ENCODE results near the gene TTC19.
"Not testable (repeated sequence)": the region's sequence is repeated elsewhere in the genome, so short reads cannot be mapped to it uniquely, and the experiment has no call there.

The TTC19 gene

GRCh38 chr17:16033729-16034349 lies 34.2 kb downstream of the TTC19 start:
- no peak for DNase-seq (ENCODE audit: low spot score)

- DNase-seq (ENCODE audit: low spot score) = no peak
These were observed 36.6 kb downstream of the TTC19 start for GRCh38 chr17:16036261-16036660.

- DNase-seq (ENCODE audit: low spot score) = no peak
These were observed 38.0 kb downstream of the TTC19 start for GRCh38 chr17:16037636-16038035.

GRCh38 chr17:16040710-16041251 lies 41.2 kb downstream of the TTC19 start:
- DNase-seq (ENCODE audit: low spot score) = peak; percentile 11

DNA sequence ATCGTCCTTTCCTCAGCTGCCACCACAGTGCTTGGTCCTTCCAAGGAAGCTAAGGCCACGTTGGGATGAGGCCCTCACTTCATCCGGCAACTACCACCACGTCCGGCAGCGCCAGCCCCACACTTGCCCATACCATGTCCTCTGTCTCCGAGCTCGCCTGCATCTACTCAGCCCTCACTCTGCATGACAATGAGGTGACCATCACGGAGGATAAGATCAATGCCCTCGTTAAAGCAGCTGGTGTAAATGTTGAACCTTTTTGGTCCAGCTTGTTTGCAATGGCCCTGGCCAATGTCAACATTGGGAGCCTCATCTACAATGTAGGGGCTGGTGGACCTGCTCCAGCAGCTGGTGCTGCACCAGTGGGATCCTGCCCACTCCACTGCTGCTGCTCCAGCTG lies 44.9 kb downstream of the TTC19 start:
- no peak for DNase-seq (ENCODE audit: low spot score)

DNA sequence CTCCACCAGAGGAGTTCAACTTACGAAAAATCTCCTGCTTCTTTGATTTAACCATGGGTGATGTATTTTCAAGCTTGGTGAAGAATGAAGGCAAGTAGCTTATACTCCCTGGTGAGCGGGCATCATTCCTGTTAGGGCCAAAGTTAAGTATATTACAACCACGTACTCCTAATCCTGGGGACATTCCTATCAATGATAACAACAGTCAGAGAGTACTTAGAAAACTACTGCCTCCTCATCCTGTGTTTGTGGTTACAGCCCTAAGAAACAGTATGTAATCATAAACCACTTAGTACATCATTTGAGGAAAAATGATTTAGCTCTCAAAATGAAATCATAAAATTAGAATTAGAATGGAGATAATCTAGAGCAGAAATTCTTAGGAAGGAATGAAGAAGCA lies 47.3 kb downstream of the TTC19 start:
- DNase-seq (ENCODE audit: low spot score) = no peak

- DNase-seq (ENCODE audit: low spot score) = no peak
These were observed 49.3 kb downstream of the TTC19 start for GRCh38 chr17:16048811-16049449.

DNA sequence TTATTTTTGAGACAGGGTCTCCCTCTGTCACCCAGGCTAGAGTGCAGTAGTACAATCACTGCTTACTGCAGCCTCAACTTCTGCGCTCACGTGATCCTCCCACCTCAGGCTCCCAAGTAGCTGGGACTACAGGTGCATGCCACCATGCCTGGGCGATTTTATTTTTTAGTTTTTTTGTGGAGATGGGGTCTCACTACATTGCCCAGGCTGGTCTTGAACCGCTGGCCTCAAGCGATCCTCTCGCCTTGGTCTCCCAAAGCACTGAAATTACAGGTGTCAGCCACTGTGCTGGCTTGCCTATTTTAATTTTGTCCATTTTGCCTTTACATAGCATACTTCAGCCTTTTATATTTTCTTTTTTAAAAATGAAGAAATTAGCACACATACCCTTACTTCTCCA lies 51.2 kb downstream of the TTC19 start:
- no peak for DNase-seq (ENCODE audit: low spot score)

DNA sequence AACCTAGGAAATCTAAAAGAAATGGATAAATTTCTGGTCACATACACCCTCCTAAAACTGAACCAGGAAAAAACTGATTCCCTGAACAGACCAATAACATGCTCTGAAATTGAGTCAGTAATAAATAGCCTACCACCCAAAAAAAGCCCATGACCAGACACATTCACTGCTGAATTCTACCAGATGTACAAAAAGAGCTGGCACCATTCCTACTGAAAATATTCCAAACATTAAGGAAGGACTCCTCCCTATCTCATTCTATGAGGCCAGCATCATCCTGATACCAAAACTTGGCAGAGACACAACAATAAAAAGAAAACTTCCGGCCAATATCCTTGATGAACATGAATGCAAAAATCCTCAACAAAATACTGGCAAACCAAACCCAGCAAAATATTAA lies 52.9 kb downstream of the TTC19 start:
- no peak for DNase-seq (ENCODE audit: low spot score)

GRCh38 chr17:16055139-16055538 lies 55.5 kb downstream of the TTC19 start:
- DNase-seq (ENCODE audit: low spot score) = not testable (repeated sequence)

DNA sequence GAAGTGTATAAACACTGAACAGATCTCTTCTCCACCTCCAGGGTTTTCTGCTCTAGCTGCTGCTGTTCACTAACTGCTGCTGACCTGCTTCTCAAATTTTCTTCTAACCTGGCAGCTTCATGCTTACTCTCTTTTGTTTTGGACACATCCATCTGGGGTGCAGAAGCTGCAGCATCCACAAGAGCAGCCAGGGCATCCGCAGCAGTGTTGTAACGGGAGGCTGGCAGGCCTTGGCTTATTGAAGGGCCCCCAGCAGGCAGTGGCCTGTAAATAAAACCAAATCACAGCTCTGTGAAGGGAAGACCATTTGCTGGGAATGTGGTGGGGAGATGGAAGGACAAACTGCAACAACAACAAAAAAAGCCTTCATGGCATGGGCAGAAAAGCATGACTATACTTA lies 62.0 kb downstream of the TTC19 start:
- no peak for DNase-seq (ENCODE audit: low spot score)

GRCh38 chr17:16066125-16066524 lies 66.5 kb downstream of the TTC19 start:
- no peak for DNase-seq (ENCODE audit: low spot score)

- DNase-seq (ENCODE audit: low spot score) = no peak
These were observed 68.7 kb downstream of the TTC19 start for GRCh38 chr17:16068323-16068722.

DNA sequence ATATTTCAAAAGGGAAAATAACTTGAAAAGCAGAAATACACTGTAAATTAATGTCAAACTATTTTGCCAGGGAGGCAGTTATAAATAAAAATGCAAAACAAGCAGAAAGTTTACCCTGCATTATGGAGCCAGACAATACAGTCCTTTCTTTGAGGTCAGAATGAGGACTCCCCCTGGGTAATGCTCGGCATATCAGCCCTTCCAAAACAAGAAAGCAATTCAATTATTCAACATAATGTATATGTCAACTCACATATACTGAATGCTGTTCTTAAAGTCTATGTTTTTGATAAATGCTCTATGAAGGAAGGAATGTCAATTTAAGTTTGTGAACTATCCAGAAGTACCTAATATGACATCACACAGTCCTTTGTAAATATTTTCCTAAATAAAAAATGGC lies 72.4 kb downstream of the TTC19 start:
- DNase-seq (ENCODE audit: low spot score) = no peak

DNA sequence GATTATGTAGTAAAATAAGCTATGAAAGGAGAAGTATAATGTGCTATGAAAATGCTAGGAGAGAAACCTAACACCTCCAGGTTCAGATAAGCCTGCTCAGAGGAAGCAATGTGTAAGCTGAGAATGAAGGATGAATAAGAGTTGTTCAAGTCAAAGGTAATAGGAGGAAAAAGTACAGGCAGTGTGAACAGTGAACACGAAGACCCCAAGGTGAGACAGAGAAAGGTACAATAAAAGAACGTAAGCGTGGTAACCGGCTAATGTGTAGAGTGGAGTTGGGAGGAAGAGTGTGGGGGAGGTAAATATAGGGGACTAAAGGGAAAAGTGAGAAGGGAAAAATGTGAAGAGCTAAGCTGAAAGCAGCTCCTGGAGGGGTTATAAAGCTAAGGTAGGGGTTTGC lies 74.2 kb downstream of the TTC19 start:
- no peak for DNase-seq (ENCODE audit: low spot score)

DNA sequence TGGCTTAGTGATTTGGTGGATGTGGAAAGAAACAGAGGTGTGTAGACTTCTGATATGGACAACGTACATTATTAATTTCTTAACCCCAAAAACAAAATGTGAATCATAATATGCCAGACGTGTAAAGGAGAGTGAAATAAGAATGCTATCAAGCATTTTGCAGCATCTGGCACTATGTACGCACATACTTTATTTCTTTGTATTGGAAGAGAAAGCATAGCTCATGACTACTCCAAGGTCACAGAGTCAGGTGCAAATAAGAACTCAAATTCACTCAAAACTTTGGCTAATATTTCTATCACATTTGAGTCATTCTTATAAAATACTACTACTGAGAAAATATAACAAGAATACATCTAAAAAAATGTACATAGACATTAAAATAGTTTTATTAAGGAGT lies 74.8 kb downstream of the TTC19 start:
- DNase-seq (ENCODE audit: low spot score) = no peak

GRCh38 chr17:16075949-16076348 lies 76.3 kb downstream of the TTC19 start:
- DNase-seq (ENCODE audit: low spot score) = no peak

Data from HuH-7 (cell line).